Measurements from ENCODE around the gene PLEK2.

- TF ChIP-seq, protein P1, sequence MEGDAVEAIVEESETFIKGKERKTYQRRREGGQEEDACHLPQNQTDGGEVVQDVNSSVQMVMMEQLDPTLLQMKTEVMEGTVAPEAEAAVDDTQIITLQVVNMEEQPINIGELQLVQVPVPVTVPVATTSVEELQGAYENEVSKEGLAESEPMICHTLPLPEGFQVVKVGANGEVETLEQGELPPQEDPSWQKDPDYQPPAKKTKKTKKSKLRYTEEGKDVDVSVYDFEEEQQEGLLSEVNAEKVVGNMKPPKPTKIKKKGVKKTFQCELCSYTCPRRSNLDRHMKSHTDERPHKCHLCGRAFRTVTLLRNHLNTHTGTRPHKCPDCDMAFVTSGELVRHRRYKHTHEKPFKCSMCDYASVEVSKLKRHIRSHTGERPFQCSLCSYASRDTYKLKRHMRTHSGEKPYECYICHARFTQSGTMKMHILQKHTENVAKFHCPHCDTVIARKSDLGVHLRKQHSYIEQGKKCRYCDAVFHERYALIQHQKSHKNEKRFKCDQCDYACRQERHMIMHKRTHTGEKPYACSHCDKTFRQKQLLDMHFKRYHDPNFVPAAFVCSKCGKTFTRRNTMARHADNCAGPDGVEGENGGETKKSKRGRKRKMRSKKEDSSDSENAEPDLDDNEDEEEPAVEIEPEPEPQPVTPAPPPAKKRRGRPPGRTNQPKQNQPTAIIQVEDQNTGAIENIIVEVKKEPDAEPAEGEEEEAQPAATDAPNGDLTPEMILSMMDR (optimal IDR thresholded peaks at IDR 0.05 in 1 of 3, IDR thresholded peaks at IDR 0.05 in 1 of 3, conservative IDR thresholded peaks at IDR 0.05 in 1 of 3; ENCODE audit: extremely low read depth in 1 of 3, insufficient read depth in 2 of 3, low read length in 3 of 3) = no peak
- TF ChIP-seq EZH2 (IDR thresholded peaks at IDR 0.05; ENCODE audit: low read length) = no peak
These were observed 59.9 kb downstream of the PLEK2 start for GRCh38 chr14:67352055-67352454.
